AG10803 (cell line): ENCODE data around the gene ITIH2.
"Not testable (repeated sequence)": the region's sequence is repeated elsewhere in the genome, so short reads cannot be mapped to it uniquely, and the experiment has no call there.

Experiments used
- DNase-seq: peaks from one replicate; pipeline ENCODE4 v3.0.0; 2010; ENCODE audit warnings: low read depth
- H3K4me3 ChIP-seq: 2 replicates; pipeline ENCODE4 v1.5.1; 2011; ENCODE audit warnings: mild to moderate bottlenecking, low read length, control low read depth
- TF ChIP-seq, protein P1 (sequence below): conservative IDR thresholded peaks from 2 replicates; pipeline ENCODE4 v1.5.1; 2011; ENCODE audit warnings: mild to moderate bottlenecking, low read length, control low read depth, inconsistent platforms

Gene ITIH2

DNA sequence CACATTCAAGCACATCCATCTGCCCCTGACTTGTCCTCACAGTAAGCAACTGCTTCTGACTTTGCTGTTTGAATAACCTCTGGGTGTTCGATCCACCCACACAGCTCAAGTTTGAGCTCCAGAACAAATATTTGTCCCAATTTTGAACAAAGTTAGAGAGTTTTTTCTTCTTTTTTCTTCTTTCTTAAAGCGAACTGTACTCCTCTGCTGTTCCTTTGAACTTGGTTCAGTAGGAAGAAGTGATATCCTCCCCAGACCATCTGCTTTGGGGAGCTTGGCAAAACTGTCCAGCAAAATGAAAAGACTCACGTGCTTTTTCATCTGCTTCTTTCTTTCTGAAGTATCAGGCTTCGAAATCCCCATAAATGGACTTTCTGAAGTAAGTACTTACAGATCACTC, at the start of gene ITIH2:
Gene ITIH2, plus strand, starts transcription at position 177 of the 400 bp plus-strand sequence. Its CDS starts 119 bp downstream, at position 296.
- TF ChIP-seq, protein P1, sequence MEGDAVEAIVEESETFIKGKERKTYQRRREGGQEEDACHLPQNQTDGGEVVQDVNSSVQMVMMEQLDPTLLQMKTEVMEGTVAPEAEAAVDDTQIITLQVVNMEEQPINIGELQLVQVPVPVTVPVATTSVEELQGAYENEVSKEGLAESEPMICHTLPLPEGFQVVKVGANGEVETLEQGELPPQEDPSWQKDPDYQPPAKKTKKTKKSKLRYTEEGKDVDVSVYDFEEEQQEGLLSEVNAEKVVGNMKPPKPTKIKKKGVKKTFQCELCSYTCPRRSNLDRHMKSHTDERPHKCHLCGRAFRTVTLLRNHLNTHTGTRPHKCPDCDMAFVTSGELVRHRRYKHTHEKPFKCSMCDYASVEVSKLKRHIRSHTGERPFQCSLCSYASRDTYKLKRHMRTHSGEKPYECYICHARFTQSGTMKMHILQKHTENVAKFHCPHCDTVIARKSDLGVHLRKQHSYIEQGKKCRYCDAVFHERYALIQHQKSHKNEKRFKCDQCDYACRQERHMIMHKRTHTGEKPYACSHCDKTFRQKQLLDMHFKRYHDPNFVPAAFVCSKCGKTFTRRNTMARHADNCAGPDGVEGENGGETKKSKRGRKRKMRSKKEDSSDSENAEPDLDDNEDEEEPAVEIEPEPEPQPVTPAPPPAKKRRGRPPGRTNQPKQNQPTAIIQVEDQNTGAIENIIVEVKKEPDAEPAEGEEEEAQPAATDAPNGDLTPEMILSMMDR, result no peak
- DNase-seq, result no peak
- H3K4me3 ChIP-seq, result no peak within 1 kb of the TSS

DNA sequence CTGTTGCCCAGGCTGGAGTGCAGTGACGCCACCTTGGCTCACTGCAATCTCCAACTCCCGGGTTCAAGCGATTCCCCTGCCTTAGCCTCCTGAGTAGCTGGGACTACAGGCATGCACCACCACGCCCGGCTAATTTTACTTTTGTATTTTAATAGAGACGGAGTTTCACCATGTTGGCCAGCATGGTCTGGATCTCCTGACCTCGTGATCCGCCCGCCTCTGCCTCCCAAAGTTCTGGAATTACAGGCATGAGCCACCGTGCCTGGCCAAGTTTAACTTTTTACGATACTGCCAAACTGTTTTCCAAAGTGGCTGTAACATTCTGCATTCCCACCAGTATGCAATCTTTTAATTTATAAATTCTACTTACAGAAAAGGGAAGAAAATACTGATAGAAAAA, 46.0 kb upstream of the ITIH2 start:
- not testable (repeated sequence) for DNase-seq, H3K4me3 ChIP-seq

- no peak overlapping the region for H3K4me3 ChIP-seq
- no peak for DNase-seq
- TF ChIP-seq, protein P1, result no peak
Measured at GRCh38 chr10:7657552-7657951, 45.6 kb upstream of the ITIH2 start.

GRCh38 chr10:7659560-7659959, 43.6 kb upstream of the ITIH2 start:
- H3K4me3 ChIP-seq, result no peak overlapping the region

GRCh38 chr10:7662522-7662921, 40.6 kb upstream of the ITIH2 start:
- no peak overlapping the region for H3K4me3 ChIP-seq
- DNase-seq, result peak; percentile 36
- TF ChIP-seq, protein P1, result no peak

More at GRCh38 chr10:7659560-7659959, 43.6 kb upstream of the ITIH2 start:
- TF ChIP-seq, protein P1, result no peak
- peak; percentile 46 for DNase-seq

DNA sequence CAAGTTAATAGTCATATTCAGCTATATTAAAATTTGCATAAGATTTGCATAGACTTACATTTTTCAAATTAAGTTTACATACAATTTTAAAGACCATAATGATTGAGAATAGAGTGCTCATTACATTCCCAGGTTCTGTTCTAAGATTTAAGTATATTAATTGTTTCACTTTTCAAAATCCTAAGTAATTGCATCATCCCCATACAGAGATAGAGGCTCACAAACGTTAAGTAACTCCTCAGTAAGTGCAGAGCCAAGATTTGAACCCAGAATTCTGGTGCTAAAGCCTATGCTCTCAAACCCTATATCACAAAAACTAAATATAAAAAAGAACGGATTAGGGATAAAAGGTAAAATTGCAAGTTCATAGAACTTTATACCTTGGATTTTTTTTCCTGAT, 38.4 kb upstream of the ITIH2 start:
- no peak for DNase-seq
- TF ChIP-seq, protein P1, result no peak
- H3K4me3 ChIP-seq, result no peak overlapping the region

DNA sequence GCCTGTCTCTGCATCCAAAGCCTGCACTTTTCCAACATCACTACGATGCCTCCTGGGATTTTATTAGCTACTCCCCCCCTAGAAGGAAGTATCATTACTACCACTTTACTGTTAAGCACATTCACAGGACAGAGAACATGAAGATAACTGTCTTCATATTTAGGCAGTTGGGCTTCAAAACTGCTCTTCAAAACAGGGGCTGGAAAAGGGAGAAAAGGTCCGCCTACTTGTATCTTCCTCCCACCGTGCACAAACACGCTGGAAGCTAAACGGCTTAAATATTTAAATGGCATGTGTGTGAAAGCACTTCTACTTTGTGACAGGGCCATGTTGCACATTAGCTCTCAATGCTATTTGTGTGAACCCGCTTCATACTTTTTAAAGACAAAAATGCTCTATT, 37.3 kb upstream of the ITIH2 start:
- TF ChIP-seq, protein P1, result no peak
- H3K4me3 ChIP-seq, result peak overlapping the region; percentile 41; the same call in 1 of the 2 replicates
- no peak for DNase-seq
